Endothelial cell of umbilical vein (primary cell): ENCODE results near the gene KIF15.

Source experiments
- CTCF ChIP-seq, 2 donors: IDR thresholded peaks; 1 replicate in 1 of 2; 2 replicates in 1 of 2; pipeline ENCODE4 v1.5.1; 2011; ENCODE audit warnings: low read length in 2 of 2, mild to moderate bottlenecking in 2 of 2, moderate library complexity in 2 of 2, control low read depth in 1 of 2, inconsistent platforms in 1 of 2, low read depth in 1 of 2; ENCODE audit not compliant: insufficient read depth in 1 of 2; ENCODE audit errors: extremely low read depth in 1 of 2
- EZH2 ChIP-seq: IDR thresholded peaks from 2 replicates; pipeline ENCODE4 v1.6.1; 2012; ENCODE audit warnings: borderline replicate concordance, low read depth, mild to moderate bottlenecking, moderate library complexity, low read length, inconsistent platforms; ENCODE audit not compliant: severe bottlenecking
- FOS ChIP-seq: IDR thresholded peaks from 2 replicates; pipeline ENCODE4 v1.6.1; 2011; ENCODE audit warnings: mild to moderate bottlenecking, low read length, moderate library complexity, borderline replicate concordance; ENCODE audit not compliant: insufficient read depth
- GATA2 ChIP-seq: IDR thresholded peaks from 2 replicates; pipeline ENCODE4 v1.7.0; 2011; ENCODE audit warnings: low read depth, mild to moderate bottlenecking, moderate library complexity, mixed read lengths, low read length; ENCODE audit not compliant: insufficient read length, insufficient read depth
- MAX ChIP-seq: IDR thresholded peaks from 2 replicates; pipeline ENCODE4 v1.6.1; 2011; ENCODE audit not compliant: insufficient read depth, insufficient read length
- MYC ChIP-seq: IDR thresholded peaks from one replicate; pipeline ENCODE4 v1.6.1; 2011; ENCODE audit warnings: mild to moderate bottlenecking, low read depth, low read length
- POLR2A ChIP-seq: IDR thresholded peaks from 2 replicates; pipeline ENCODE4 v1.6.1; 2012; ENCODE audit warnings: low read depth, mild to moderate bottlenecking, control low read depth, low read length
- POLR2AphosphoS5 ChIP-seq: IDR thresholded peaks from 2 replicates; pipeline ENCODE4 v1.6.1; 2012; ENCODE audit warnings: low read depth, mild to moderate bottlenecking, control low read depth, low read length, moderate library complexity; ENCODE audit not compliant: insufficient read depth

- TF ChIP-seq CTCF (IDR thresholded peaks at IDR 0.05; ENCODE audit: extremely low read depth in 1 of 2, insufficient read depth in 1 of 2, low read depth in 1 of 2, low read length in 2 of 2) (no peak), POLR2AphosphoS5 (no peak), POLR2A (no peak), EZH2 (no peak), MYC (no peak), GATA2 (no peak), MAX (no peak), FOS (no peak)
Observed at GRCh38 chr3:44886561-44886960, 125.0 kb downstream of the KIF15 start.
